Measurements from ENCODE around the gene ASPHD1.
A peak's percentile ranks its signal among the peaks of the same experiment; 100 is the strongest.

GRCh38 chr16:29862884-29863668, 37.2 kb upstream of the ASPHD1 start, which contains the start of gene CDIPT:
- TF ChIP-seq RCOR1 (IDR thresholded peaks at IDR 0.05; ENCODE audit: insufficient replicate concordance, low read length) = peak; percentile 79
- TF ChIP-seq CTCF (conservative IDR thresholded peaks at IDR 0.05; ENCODE audit: low read depth, low read length) = peak; percentile 82
- TF ChIP-seq USF2 (IDR thresholded peaks at IDR 0.05; ENCODE audit: low read depth, low read length) = peak; percentile 28; the same call in 1 of the 2 replicates
- peak; percentile 62; the same call in 1 of the 2 replicates for TF ChIP-seq MXI1 (IDR thresholded peaks at IDR 0.05; ENCODE audit: borderline replicate concordance, low read depth, low read length)
- TF ChIP-seq POLR2A (IDR thresholded peaks at IDR 0.05; ENCODE audit: low read depth, low read length) = no peak
- peak; percentile 75 for TF ChIP-seq MAZ (IDR thresholded peaks at IDR 0.05; ENCODE audit: borderline replicate concordance, low read depth, low read length)
- peak; percentile 33 for TF ChIP-seq RAD21 (IDR thresholded peaks at IDR 0.05; ENCODE audit: low read length)
- TF ChIP-seq ELK1 (IDR thresholded peaks at IDR 0.05; ENCODE audit: borderline replicate concordance, low read depth, low read length) = no peak
- TF ChIP-seq SMC3 (IDR thresholded peaks at IDR 0.05; ENCODE audit: low read depth, low read length) = peak; percentile 26; the same call in 1 of the 2 replicates
- TF ChIP-seq CHD1 (IDR thresholded peaks at IDR 0.05; ENCODE audit: low read depth, low read length) = peak; percentile 100; the same call in 1 of the 2 replicates
- TF ChIP-seq MAFK (IDR thresholded peaks at IDR 0.05; ENCODE audit: low read depth, low read length) = no peak
- TF ChIP-seq FOS (IDR thresholded peaks at IDR 0.05; ENCODE audit: low read depth, low read length) = no peak
- peak; percentile 51; the same call in 1 of the 2 replicates for TF ChIP-seq CEBPB (IDR thresholded peaks at IDR 0.05; ENCODE audit: low read depth, low read length)
- no peak for TF ChIP-seq RFX5 (IDR thresholded peaks at IDR 0.05; ENCODE audit: low read depth, low read length)

Measured in IMR-90 (cell line).